WTC11 (cell line): Measurements from ENCODE around the gene SPATA19. TPM values are rescaled to one million over a fixed set of nuclear protein-coding genes. Genes with fewer than 3 reads are reported as not detected.

Experiments
- ATAC-seq: fragments of 200-7000 bp; cut with Tn5 transposase; 2 replicates; pipeline ENCODE4 v1.10.0; 2021; ENCODE audit warnings: mild to moderate bottlenecking, moderate library complexity
- CTCF ChIA-PET: fragments of 300-600 bp; sonication (Branson Sonifier 250); formaldehyde crosslinking; loops from one replicate; lab custom pipeline; 2021; ENCODE audit warnings: antibody characterized with exemption; lab: Charles Lee
- POLR2A ChIA-PET: fragments of 350-600 bp; sonication (Branson Sonifier 250); formaldehyde crosslinking; loops from one replicate; lab custom pipeline; 2021; ENCODE audit warnings: antibody characterized with exemption; lab: Charles Lee
- DNase-seq: peaks from one replicate; pipeline ENCODE4 v3.0.0; 2021; ENCODE audit warnings: low spot score
- H3K27ac Mint-ChIP-seq: 2 replicates; pipeline ENCODE4 v1.8.0; 2021; ENCODE audit warnings: mixed read lengths
- H3K27me3 Mint-ChIP-seq: 2 replicates; pipeline ENCODE4 v1.8.0; 2021; ENCODE audit warnings: low read depth, mild to moderate bottlenecking, moderate library complexity, mixed read lengths
- H3K36me3 Mint-ChIP-seq: 2 replicates; pipeline ENCODE4 v1.8.0; 2021; ENCODE audit warnings: mixed read lengths
- H3K4me1 Mint-ChIP-seq: 2 replicates; pipeline ENCODE4 v1.8.0; 2022; ENCODE audit warnings: mixed read lengths
- H3K4me3 Mint-ChIP-seq: 2 replicates; pipeline ENCODE4 v1.8.0; 2021; ENCODE audit warnings: mild to moderate bottlenecking, moderate library complexity, mixed read lengths
- H3K9me3 Mint-ChIP-seq: 2 replicates; pipeline ENCODE4 v1.8.0; 2021; ENCODE audit warnings: mixed read lengths
- ATF3 ChIP-seq: sonication (generic); formaldehyde crosslinking; conservative IDR thresholded peaks from 2 replicates; pipeline ENCODE4 v1.8.1; 2022; ENCODE audit warnings: mild to moderate bottlenecking, missing genetic modification reagents
- CBFB ChIP-seq: sonication (generic); formaldehyde crosslinking; IDR thresholded peaks from 2 replicates; pipeline ENCODE4 v1.8.1; 2022; ENCODE audit warnings: mild to moderate bottlenecking, low read depth, missing genetic modification reagents
- CREM ChIP-seq: sonication (generic); formaldehyde crosslinking; IDR thresholded peaks from 2 replicates; pipeline ENCODE4 v1.8.1; 2022; ENCODE audit warnings: mild to moderate bottlenecking, missing genetic modification reagents, moderate library complexity
- CTCF ChIP-seq: fragments of 200-600 bp; IDR thresholded peaks from 2 replicates; pipeline ENCODE4 v1.8.0; 2022; ENCODE audit warnings: antibody characterized with exemption
- E2F1 ChIP-seq: sonication (generic); formaldehyde crosslinking; IDR thresholded peaks from 2 replicates; pipeline ENCODE4 v1.8.0; 2022; ENCODE audit warnings: mild to moderate bottlenecking, missing genetic modification reagents
- E2F4 ChIP-seq: sonication (generic); formaldehyde crosslinking; IDR thresholded peaks from 2 replicates; pipeline ENCODE4 v1.8.1; 2022; ENCODE audit warnings: low read depth, mild to moderate bottlenecking, moderate library complexity, missing genetic modification reagents, borderline replicate concordance
- ESRRA ChIP-seq: sonication (generic); formaldehyde crosslinking; IDR thresholded peaks from 2 replicates; pipeline ENCODE4 v1.8.1; 2022; ENCODE audit warnings: mild to moderate bottlenecking, missing genetic modification reagents, borderline replicate concordance
- GTF2I ChIP-seq: fragments of 250-450 bp; sonication (Bioruptor Pico); conservative IDR thresholded peaks from 2 replicates; pipeline ENCODE4 v1.4.0; 2021; ENCODE audit warnings: mild to moderate bottlenecking
- KAT7 ChIP-seq: sonication (generic); formaldehyde crosslinking; IDR thresholded peaks from 2 replicates; pipeline ENCODE4 v1.8.1; 2023; ENCODE audit warnings: missing genetic modification reagents, mild to moderate bottlenecking, borderline replicate concordance
- NFATC4 ChIP-seq: fragments of 250-450 bp; sonication (Bioruptor Pico); IDR thresholded peaks from 2 replicates; pipeline ENCODE4 v1.9.0; 2021; ENCODE audit warnings: mild to moderate bottlenecking
- STAT6 ChIP-seq: sonication (generic); formaldehyde crosslinking; conservative IDR thresholded peaks from 2 replicates; pipeline ENCODE4 v1.8.1; 2023; ENCODE audit warnings: mild to moderate bottlenecking, low read depth, missing genetic modification reagents, moderate library complexity
- TEAD1 ChIP-seq: sonication (generic); formaldehyde crosslinking; IDR thresholded peaks from 2 replicates; pipeline ENCODE4 v1.8.0; 2022; ENCODE audit warnings: mild to moderate bottlenecking, missing genetic modification reagents
- TP53 ChIP-seq: sonication (generic); formaldehyde crosslinking; IDR thresholded peaks from 2 replicates; pipeline ENCODE4 v1.8.1; 2023; ENCODE audit warnings: mild to moderate bottlenecking, missing genetic modification reagents
- ZBTB43 ChIP-seq: sonication (generic); formaldehyde crosslinking; IDR thresholded peaks from 2 replicates; pipeline ENCODE4 v1.8.1; 2023; ENCODE audit warnings: mild to moderate bottlenecking, missing genetic modification reagents
- ZNF121 ChIP-seq: sonication (generic); formaldehyde crosslinking; IDR thresholded peaks from 2 replicates; pipeline ENCODE4 v1.8.0; 2023; ENCODE audit warnings: missing genetic modification reagents
- ZNF263 ChIP-seq: sonication (generic); formaldehyde crosslinking; IDR thresholded peaks from 2 replicates; pipeline ENCODE4 v1.8.1; 2022; ENCODE audit warnings: low read depth, mild to moderate bottlenecking, moderate library complexity, missing genetic modification reagents
- ZNF317 ChIP-seq: sonication (generic); formaldehyde crosslinking; IDR thresholded peaks from 2 replicates; pipeline ENCODE4 v1.8.1; 2023; ENCODE audit warnings: low read depth, mild to moderate bottlenecking, moderate library complexity, missing genetic modification reagents, borderline replicate concordance
- ZNF425 ChIP-seq: fragments of 250-450 bp; sonication (Bioruptor Pico); conservative IDR thresholded peaks from 2 replicates; pipeline ENCODE4 v1.9.0; 2021; ENCODE audit warnings: mild to moderate bottlenecking
- ZNF512 ChIP-seq: sonication (generic); formaldehyde crosslinking; IDR thresholded peaks from 2 replicates; pipeline ENCODE4 v1.8.1; 2022; ENCODE audit warnings: missing genetic modification reagents, borderline replicate concordance
- total RNA-seq: library from RNA; stranded (reverse); gene quantifications from 3 replicates; pipeline ENCODE4 v1.2.3, GENCODE V29; 2021

SPATA19 gene
- total RNA-seq, 1 experiment from 2014 or later, result not detected

GRCh38 chr11:133796043-133796795 lies 49.1 kb downstream of the SPATA19 start:
- Mint-ChIP-seq H3K9me3 (peaks cover 20% of the 10 kb centered on the region), H3K36me3 (peaks cover 4% of the 10 kb centered on the region), H3K4me3 (no peak overlapping the region), H3K27ac (no peak overlapping the region), H3K27me3 (no peaks in the 10 kb centered on the region), H3K4me1 (0 out of 2 replicates have a peak, but pooled peaks cover 4% of the 10 kb centered on the region)
- no peak for TF ChIP-seq ZNF263 (CRISPR knock-in tag)
- TF ChIP-seq ZNF512 (CRISPR knock-in tag), result no peak
- TF ChIP-seq ZBTB43 (CRISPR knock-in tag), result no peak
- no peak for TF ChIP-seq KAT7 (CRISPR knock-in tag)
- TF ChIP-seq ATF3 (CRISPR knock-in tag), result no peak
- TF ChIP-seq ZNF121 (CRISPR knock-in tag), result no peak
- no peak for TF ChIP-seq ZNF425 (CRISPR knock-in tag)
- no peak for TF ChIP-seq E2F4 (CRISPR knock-in tag)
- ATAC-seq, result no peak
- DNase-seq, result no peak
- ChIA-PET CTCF (interaction anchor here (2.1 kb wide), 1 partner anchor 25 kb away, joined by 5 read pairs; no protein-coding TSS in a partner anchor), POLR2A (no interaction called here)

GRCh38 chr11:133795088-133795487 lies 50.2 kb downstream of the SPATA19 start:
- Mint-ChIP-seq H3K36me3 (peaks cover 4% of the 10 kb centered on the region), H3K4me3 (no peak overlapping the region), H3K9me3 (peaks cover 20% of the 10 kb centered on the region), H3K27ac (no peak overlapping the region), H3K4me1 (0 out of 2 replicates have a peak, but pooled peaks cover 4% of the 10 kb centered on the region), H3K27me3 (peaks cover 3% of the 10 kb centered on the region; the same call in 1 of the 2 replicates)
- DNase-seq (no peak), ATAC-seq (no peak)
- CTCF ChIA-PET, result interaction anchor here (2.1 kb wide), 1 partner anchor 26 kb away, joined by 5 read pairs; no protein-coding TSS in a partner anchor
- TF ChIP-seq CBFB (CRISPR knock-in tag), result no peak
- no peak for TF ChIP-seq TEAD1 (CRISPR knock-in tag)
- TF ChIP-seq E2F4 (CRISPR knock-in tag), result no peak
- TF ChIP-seq CREM (CRISPR knock-in tag), result no peak
- TF ChIP-seq CTCF, result no peak
- no peak for TF ChIP-seq ESRRA (CRISPR knock-in tag)
- no peak for TF ChIP-seq ZNF121 (CRISPR knock-in tag)
- TF ChIP-seq TP53 (CRISPR knock-in tag), result no peak
- TF ChIP-seq STAT6 (CRISPR knock-in tag), result no peak
- TF ChIP-seq NFATC4 (CRISPR knock-in tag), result no peak
- TF ChIP-seq GTF2I (CRISPR knock-in tag), result no peak
- TF ChIP-seq ZNF317, result no peak
- TF ChIP-seq E2F1 (CRISPR knock-in tag), result no peak
- POLR2A ChIA-PET, result no interaction called here
